ENCODE data around the gene SNAPC4. TPM values are rescaled to one million over a fixed set of nuclear protein-coding genes. Genes with fewer than 3 reads are reported as not detected.
A peak's percentile ranks its signal among the peaks of the same experiment; 100 is the strongest.

The SNAPC4 gene
- total and polyA plus RNA-seq, 8 donors = 5.8 to 14.2 (median 11.3) TPM

DNA sequence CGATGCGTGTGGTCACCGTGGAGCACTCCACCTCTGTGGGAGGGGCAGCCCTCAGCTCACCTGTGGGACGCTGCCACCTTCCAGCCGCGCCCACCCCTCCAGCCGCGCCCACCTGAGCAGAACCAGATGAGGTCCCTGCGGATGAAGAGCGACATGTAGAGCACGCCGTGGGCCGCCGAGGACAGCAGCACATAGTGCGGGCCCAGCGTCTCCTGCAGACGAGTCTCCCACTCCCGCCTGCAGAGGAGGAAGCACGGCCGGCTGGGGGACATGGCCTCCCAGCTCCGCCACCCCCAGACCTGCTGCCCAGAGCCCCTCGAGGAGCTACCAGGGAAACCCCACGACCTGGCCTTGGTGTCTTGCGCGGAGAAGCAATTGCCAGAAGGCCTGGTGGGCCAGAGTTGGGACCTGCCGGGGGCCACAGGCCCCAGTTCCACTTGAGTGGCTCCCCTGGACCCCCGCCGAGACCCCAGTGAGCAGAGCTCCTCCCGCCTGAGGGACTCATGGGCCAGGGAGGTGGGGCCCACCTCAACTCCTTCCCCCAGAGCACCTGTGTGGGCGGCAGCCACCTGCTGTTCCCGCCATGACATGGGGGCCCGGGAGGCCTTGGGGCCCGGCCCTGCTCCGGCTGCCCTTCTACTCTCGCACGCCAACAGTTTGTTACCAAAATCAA is 33.2 kb upstream of the SNAPC4 start:
- TF ChIP-seq, protein P1, sequence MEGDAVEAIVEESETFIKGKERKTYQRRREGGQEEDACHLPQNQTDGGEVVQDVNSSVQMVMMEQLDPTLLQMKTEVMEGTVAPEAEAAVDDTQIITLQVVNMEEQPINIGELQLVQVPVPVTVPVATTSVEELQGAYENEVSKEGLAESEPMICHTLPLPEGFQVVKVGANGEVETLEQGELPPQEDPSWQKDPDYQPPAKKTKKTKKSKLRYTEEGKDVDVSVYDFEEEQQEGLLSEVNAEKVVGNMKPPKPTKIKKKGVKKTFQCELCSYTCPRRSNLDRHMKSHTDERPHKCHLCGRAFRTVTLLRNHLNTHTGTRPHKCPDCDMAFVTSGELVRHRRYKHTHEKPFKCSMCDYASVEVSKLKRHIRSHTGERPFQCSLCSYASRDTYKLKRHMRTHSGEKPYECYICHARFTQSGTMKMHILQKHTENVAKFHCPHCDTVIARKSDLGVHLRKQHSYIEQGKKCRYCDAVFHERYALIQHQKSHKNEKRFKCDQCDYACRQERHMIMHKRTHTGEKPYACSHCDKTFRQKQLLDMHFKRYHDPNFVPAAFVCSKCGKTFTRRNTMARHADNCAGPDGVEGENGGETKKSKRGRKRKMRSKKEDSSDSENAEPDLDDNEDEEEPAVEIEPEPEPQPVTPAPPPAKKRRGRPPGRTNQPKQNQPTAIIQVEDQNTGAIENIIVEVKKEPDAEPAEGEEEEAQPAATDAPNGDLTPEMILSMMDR (IDR thresholded peaks at IDR 0.05) = no peak
- H3K4me1 ChIP-seq = peaks cover 13 to 20% of the 10 kb centered on the region in 2 donors
- H3K27me3 ChIP-seq = peaks cover 0 to under 1% of the 10 kb centered on the region in 2 donors
- H3K4me3 ChIP-seq = no peak overlapping the region
- no peaks in the 10 kb centered on the region for H3K9me3 ChIP-seq
- no peak for ATAC-seq
- H3K36me3 ChIP-seq = peaks cover 0 to 57% of the 10 kb centered on the region in 2 donors
- intact Hi-C loops (cut with DNase I) = no loop called here
- DNase-seq = peak in 1 of 4 donors; percentile 60
- H3K27ac ChIP-seq = no peak overlapping the region

DNA sequence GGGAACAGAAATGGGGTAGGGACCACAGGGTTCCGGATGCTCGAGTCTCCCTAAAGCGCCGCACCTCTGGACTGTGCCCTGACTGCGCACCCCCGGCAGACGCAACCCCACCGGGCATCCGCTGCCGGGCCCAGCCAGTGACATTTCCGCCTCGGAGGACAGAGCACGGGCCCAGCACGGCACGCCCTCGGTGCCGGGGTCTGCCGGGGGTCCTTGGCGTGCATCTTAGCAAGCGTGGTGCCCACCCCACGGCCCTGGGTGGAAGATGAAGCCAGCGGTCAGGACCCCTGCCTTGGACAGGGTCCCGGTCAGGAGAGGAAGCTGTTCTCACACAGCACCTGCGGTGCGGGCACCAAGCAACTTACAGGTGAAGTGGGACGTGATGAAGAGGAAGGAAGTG is 32.6 kb upstream of the SNAPC4 start:
- Histone ChIP-seq H3K27ac (no peak overlapping the region), H3K4me1 (peaks cover 7 to 14% of the 10 kb centered on the region in 2 donors), H3K36me3 (peaks cover 0 to 57% of the 10 kb centered on the region in 2 donors), H3K9me3 (no peaks in the 10 kb centered on the region), H3K4me3 (no peak overlapping the region), H3K27me3 (no peaks in the 10 kb centered on the region)
- intact Hi-C loops (cut with DNase I) = no loop called here
- DNase-seq (peak in 1 of 4 donors; percentile 68), ATAC-seq (no peak)
- TF ChIP-seq, protein P1 (IDR thresholded peaks at IDR 0.05) = no peak

DNA sequence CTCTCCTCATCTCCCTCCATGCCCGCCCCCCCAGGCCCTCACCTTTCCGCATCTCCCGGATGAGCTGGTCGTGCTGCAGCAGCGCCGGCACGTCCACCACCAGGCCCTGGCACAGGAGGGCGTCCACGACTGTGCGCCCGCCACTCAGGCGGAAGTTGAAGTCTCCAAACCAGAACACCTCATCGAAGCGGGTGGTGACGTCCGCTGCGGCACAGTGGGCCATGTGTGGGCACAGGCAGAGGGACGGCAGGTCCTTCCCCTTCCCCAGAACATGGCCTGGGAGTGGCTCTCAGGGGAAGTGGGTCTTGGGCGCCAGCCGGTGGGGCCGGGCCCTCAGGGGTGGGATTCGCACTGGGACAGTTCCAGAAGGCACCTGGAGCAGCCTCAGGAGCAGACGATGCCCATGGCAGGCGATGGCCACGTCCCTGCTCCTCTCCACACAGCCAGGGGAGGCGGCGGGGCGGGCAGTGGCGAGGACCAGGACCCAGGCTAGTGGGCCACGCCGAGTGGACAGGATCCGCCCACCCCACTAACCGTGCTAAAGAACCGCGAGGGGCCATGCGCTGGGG is 31.9 kb upstream of the SNAPC4 start:
- TF ChIP-seq, protein P1 (IDR thresholded peaks at IDR 0.05) = no peak
- H3K27ac ChIP-seq = no peak overlapping the region
- peaks cover 0 to 7% of the 10 kb centered on the region in 2 donors for H3K4me1 ChIP-seq
- intact Hi-C loops (cut with DNase I) = no loop called here
- H3K27me3 ChIP-seq = no peaks in the 10 kb centered on the region
- DNase-seq (peak in 1 of 4 donors; percentile 73), ATAC-seq (no peak)
- no peaks in the 10 kb centered on the region for H3K9me3 ChIP-seq
- H3K36me3 ChIP-seq = peaks cover 0 to 60% of the 10 kb centered on the region in 2 donors
- H3K4me3 ChIP-seq = no peak overlapping the region

DNA sequence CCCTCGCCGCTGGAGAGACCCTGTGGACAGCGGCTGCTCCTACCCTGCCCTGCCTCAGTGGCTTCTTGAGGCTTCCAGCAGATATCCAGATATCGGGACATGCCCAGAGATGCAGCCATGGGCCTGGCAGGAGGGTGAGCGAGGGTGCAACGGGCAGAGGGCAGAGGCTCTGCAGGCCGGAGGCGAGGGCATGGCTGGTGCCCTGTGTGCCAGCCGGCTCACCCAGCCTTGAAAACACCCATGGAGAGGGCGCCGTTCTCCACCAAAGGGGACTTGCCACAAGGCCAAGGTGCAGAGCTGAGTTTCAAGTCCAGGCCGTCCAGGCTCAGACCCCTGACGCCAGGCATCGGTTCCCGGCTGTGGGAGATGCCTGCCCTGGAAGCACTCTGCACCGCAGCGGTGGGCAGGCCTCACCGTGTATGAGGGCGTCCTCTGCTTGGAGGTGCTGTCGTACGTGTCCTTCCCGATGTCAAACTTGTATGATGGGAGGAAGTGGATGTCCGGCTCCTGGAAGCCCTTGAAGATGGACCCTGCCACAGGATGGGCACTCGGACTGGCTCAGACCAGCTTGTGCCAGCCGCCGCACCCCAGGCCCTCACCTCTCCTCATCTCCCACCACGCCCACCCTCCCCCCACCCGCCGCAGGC is 30.7 kb upstream of the SNAPC4 start:
- no peak for ATAC-seq

More for the DNA sequence above, 30.7 kb upstream of the SNAPC4 start:
- Histone ChIP-seq H3K27ac (no peak overlapping the region), H3K36me3 (peaks cover 0 to 65% of the 10 kb centered on the region in 2 donors), H3K27me3 (no peaks in the 10 kb centered on the region), H3K4me3 (no peak overlapping the region), H3K9me3 (no peaks in the 10 kb centered on the region), H3K4me1 (no peaks in the 10 kb centered on the region)
- intact Hi-C loops (cut with DNase I) = no loop called here
- TF ChIP-seq, protein P1 (IDR thresholded peaks at IDR 0.05) = no peak
- DNase-seq = peak in 1 of 4 donors; percentile 66

Data from left lung (tissue), 10 donors.